Vagina (tissue), 2 donors: ENCODE measurements around the gene PLPPR2. TPM values are rescaled to one million over a fixed set of nuclear protein-coding genes. Genes with fewer than 3 reads are reported as not detected.
"Not testable (repeated sequence)": the region's sequence is repeated elsewhere in the genome, so short reads cannot be mapped to it uniquely, and the experiment has no call there.

ENCODE experiments used
- DNase-seq, 2 donors: peaks; one replicate each; pipeline ENCODE4 v3.0.0-alpha.2; 2017; ENCODE audit errors: extremely low spot score in 2 of 2
- H3K27ac ChIP-seq: fragments of 200-600 bp; sonication (generic); one replicate; pipeline ENCODE4 v1.5.1; 2019
- H3K27me3 ChIP-seq: fragments of 200-600 bp; sonication (generic); one replicate; pipeline ENCODE4 v1.5.1; 2019
- H3K36me3 ChIP-seq, 2 donors: fragments of 200-600 bp; sonication (generic); one replicate each; pipeline ENCODE4 v1.5.1; 2017 to 2019
- H3K4me1 ChIP-seq: fragments of 200-600 bp; sonication (generic); one replicate; pipeline ENCODE4 v1.5.1; 2019
- H3K4me3 ChIP-seq, 2 donors: fragments of 200-600 bp; sonication (generic); 1 replicate in 1 of 2; 2 replicates in 1 of 2; pipeline ENCODE4 v1.5.1; 2016 to 2019
- H3K9me3 ChIP-seq: fragments of 200-600 bp; sonication (generic); one replicate; pipeline ENCODE4 v1.5.1; 2019
- CTCF ChIP-seq, 3 experiments: fragments of 450-650 bp in 2 of 3; fragments of 200-600 bp in 1 of 3; sonication (generic) in 1 of 3; IDR thresholded peaks; one replicate each; pipeline ENCODE4 v1.5.1; 2017 to 2019; ENCODE audit warnings: antibody characterized with exemption in 3 of 3, mild to moderate bottlenecking in 2 of 3, moderate library complexity in 2 of 3
- POLR2A ChIP-seq, 2 donors: fragments of 450-650 bp; IDR thresholded peaks; one replicate each; pipeline ENCODE4 v1.6.1; 2017; ENCODE audit warnings: antibody characterized with exemption in 2 of 2, mild to moderate bottlenecking in 2 of 2, moderate library complexity in 2 of 2
- POLR2AphosphoS5 ChIP-seq, 2 donors: sonication (generic); formaldehyde crosslinking; IDR thresholded peaks; one replicate each; pipeline ENCODE4 v1.9.0; 2017; ENCODE audit warnings: antibody characterized with exemption in 2 of 2, mild to moderate bottlenecking in 2 of 2, low read depth in 1 of 2; ENCODE audit not compliant: insufficient read depth in 1 of 2
- intact Hi-C: fragments of 100-400 bp; cut with DNase I; formaldehyde crosslinking; loops from one replicate; pipeline ENCODE4 v1.15.1; 2023
- total RNA-seq: library from RNA; depleted of rRNA; stranded (reverse); fragments of >200 nt; gene quantifications from one replicate; pipeline ENCODE4 v1.2.3, GENCODE V29; 2016

PLPPR2 gene
- total RNA-seq, 1 donor from 2014 or later: 16.5 TPM

GRCh38 chr19:11330127-11330526, 25.1 kb upstream of the PLPPR2 start:
- Histone ChIP-seq H3K9me3 (no peaks in the 10 kb centered on the region), H3K4me1 (peaks cover 3% of the 10 kb centered on the region), H3K27me3 (no peaks in the 10 kb centered on the region), H3K4me3 (no peak overlapping the region), H3K27ac (no peak overlapping the region), H3K36me3 (peaks cover 0 to 78% of the 10 kb centered on the region in 2 donors)
- intact Hi-C loops: no loop called here
- DNase-seq: no peak
- TF ChIP-seq POLR2AphosphoS5 (IDR thresholded peaks at IDR 0.05; ENCODE audit: insufficient read depth in 1 of 2, low read depth in 1 of 2): no peak
- TF ChIP-seq POLR2A (IDR thresholded peaks at IDR 0.05): no peak
- no peak for TF ChIP-seq CTCF (IDR thresholded peaks at IDR 0.05)

- Histone ChIP-seq H3K4me1 (no peaks in the 10 kb centered on the region), H3K9me3 (no peaks in the 10 kb centered on the region), H3K27ac (no peak overlapping the region), H3K27me3 (no peaks in the 10 kb centered on the region), H3K4me3 (no peak overlapping the region), H3K36me3 (peaks cover 0 to 85% of the 10 kb centered on the region in 2 donors)
- no peak for DNase-seq
- TF ChIP-seq CTCF (IDR thresholded peaks at IDR 0.05): no peak
- TF ChIP-seq POLR2AphosphoS5 (IDR thresholded peaks at IDR 0.05; ENCODE audit: insufficient read depth in 1 of 2, low read depth in 1 of 2): no peak
- no peak for TF ChIP-seq POLR2A (IDR thresholded peaks at IDR 0.05)
- intact Hi-C loops: no loop called here
Observed at GRCh38 chr19:11331502-11331901, 23.7 kb upstream of the PLPPR2 start.

GRCh38 chr19:11332822-11333221, 22.4 kb upstream of the PLPPR2 start:
- TF ChIP-seq POLR2AphosphoS5 (IDR thresholded peaks at IDR 0.05; ENCODE audit: insufficient read depth in 1 of 2, low read depth in 1 of 2) (no peak), POLR2A (IDR thresholded peaks at IDR 0.05) (no peak), CTCF (IDR thresholded peaks at IDR 0.05) (no peak)
- peaks cover under 1% of the 10 kb centered on the region for H3K4me1 ChIP-seq
- H3K36me3 ChIP-seq: peaks cover 0 to 86% of the 10 kb centered on the region in 2 donors
- no peak for DNase-seq
- H3K9me3 ChIP-seq: no peaks in the 10 kb centered on the region
- no peaks in the 10 kb centered on the region for H3K27me3 ChIP-seq
- no peak overlapping the region for H3K27ac ChIP-seq
- intact Hi-C loops: no loop called here
- H3K4me3 ChIP-seq: no peak overlapping the region

GRCh38 chr19:11333838-11334237, 21.4 kb upstream of the PLPPR2 start:
- H3K4me1 ChIP-seq: peaks cover 10% of the 10 kb centered on the region
- intact Hi-C loops, H3K4me3 ChIP-seq, DNase-seq, H3K27me3 ChIP-seq, H3K9me3 ChIP-seq, H3K27ac ChIP-seq: not testable (repeated sequence)
- H3K36me3 ChIP-seq: peaks cover 0 to 83% of the 10 kb centered on the region in 2 donors

- intact Hi-C loops: no loop called here
- no peak for DNase-seq
- H3K27me3 ChIP-seq: no peaks in the 10 kb centered on the region
- no peak overlapping the region for H3K4me3 ChIP-seq
- TF ChIP-seq POLR2A (IDR thresholded peaks at IDR 0.05): no peak
- no peak for TF ChIP-seq POLR2AphosphoS5 (IDR thresholded peaks at IDR 0.05; ENCODE audit: insufficient read depth in 1 of 2, low read depth in 1 of 2)
- no peak for TF ChIP-seq CTCF (IDR thresholded peaks at IDR 0.05)
- peaks cover 0 to 66% of the 10 kb centered on the region in 2 donors for H3K36me3 ChIP-seq
- H3K27ac ChIP-seq: no peak overlapping the region
- H3K9me3 ChIP-seq: no peaks in the 10 kb centered on the region
- H3K4me1 ChIP-seq: peaks cover 23% of the 10 kb centered on the region
Observed at GRCh38 chr19:11335449-11336146, 19.6 kb upstream of the PLPPR2 start.
